NCI-H2107 treated with DMSO at 0.1 percent for 48 hours (cell line): ENCODE results near the gene SYT8.

ENCODE experiments used
- DNase-seq: peaks from one replicate; lab custom pipeline; 2025; ENCODE audit not compliant: unreplicated experiment; lab: John Stamatoyannopoulos, UW

SYT8 gene

DNA sequence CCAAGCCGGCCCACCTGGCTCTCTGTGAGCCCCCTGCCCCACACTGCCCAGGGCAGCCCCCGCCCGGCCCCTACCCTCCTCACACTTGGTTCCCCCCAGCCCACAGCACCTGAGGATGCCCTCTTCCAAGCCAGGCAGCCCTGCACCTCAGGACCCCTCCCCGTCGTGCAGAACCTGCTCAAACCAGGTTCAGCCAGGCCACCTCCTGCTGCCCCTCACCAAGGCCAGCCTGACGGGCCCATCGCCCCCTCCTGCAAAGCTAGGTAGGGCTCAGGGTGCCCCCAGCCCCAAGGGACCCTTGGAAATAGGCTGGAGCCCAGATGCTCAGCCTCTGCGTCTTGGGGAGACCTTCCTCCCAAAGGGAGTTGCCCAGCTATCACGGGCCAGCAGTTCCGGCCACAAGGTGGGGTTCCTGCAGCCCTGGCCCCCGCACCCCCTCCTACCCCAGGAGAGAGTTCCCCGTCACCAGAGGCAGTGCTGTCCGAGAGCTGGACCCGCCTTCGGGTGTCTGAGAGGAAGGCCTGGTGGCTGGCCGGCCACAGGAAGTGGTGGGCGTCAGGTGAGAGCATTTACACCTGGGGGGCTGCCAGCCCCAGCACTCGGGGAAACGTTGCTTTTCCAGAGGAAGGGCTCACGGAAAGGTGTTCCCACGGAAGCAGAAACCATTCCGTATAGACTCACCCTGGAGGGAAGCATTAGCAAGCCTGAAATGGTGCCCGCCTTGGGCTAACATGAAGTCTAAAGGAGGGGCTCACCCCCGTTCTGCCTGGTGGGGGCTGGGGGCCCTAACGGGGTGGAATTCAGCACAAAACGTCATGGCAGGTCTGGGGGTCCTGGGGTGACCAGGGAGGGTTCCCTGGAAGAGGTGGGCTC, 3.2 kb upstream of the SYT8 start:
- DNase-seq, result no peak

DNA sequence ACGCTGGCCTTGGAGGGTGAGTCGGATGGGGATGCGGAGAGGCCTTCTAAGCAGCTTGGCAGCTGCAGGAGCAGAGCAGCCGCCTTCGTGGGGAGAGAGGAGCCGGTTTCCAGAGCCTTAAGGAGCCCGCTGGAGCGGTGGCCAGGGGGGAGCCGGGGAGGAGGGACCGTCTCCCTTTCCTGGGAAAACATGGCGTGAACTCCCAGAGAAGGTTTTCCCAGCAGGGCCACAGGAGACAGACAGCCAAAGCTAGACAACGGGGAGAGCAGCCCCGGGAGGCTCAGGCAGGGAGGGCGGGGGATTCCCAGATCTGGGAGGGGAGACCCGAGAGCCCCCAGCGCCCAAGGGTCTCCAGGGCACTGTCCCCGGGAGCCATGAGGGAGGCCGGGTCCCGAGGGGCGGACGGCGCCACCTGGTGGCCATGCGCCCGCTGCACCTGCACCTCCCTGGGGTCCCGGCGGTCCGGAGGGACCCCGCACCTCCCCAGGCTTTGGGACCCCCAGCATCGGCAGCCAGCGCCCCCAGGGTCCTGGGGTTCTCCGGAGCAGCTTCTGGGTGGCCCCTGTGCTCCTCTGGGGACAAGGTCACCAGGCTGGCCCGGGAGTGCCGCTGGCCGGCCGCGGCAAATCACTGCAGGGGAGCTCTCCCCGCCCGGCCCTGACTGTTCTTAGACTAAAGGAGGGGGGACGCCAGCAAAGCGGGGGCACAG, 2.4 kb upstream of the SYT8 start:
- DNase-seq, result no peak

DNA sequence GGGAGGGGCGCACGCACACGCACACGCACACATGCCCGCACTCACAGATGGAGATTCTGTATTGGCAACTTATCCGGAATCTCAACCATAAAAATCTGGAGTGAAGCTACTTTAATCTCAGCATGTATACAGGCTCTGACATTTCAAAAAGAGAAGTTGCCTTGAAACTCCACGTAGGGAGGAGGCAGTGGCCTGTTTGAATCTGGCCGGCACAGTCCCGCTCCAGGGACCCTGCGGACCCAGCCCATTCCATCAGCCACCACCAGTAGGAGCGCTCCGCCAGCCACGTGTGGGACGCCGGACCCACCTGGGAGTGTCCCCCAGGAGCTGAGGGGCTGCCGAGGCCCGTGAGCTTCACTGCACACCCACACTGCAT, 1.9 kb upstream of the SYT8 start:
- no peak for DNase-seq

DNA sequence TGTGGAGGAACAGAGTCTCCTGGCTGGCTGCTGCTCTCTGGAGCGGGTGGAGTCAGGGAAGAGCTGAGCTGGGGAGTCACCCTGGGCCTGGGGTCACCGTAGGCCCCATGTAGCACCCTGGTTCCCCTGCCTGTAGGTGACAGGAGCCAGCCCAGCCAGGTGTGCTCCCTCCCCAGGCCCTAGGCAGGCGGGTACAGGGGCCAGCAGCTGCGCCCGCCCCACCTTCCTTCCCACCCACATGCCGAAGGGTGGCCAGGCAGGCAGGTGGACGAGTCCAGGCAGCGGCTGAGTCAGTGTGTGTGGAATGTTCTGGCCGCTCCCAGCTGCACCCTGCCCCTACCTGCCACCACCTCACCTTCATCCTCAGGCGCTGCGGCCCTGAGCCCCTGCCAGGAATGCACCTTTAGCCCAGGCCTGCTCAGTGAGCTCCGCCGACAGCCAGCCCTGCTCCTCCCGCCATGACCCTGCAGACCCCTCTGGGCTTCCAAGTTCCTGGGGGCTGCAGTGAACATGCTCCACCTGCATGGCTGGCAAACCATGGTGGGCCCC, 654 bp upstream of the SYT8 start:
- no peak for DNase-seq

DNA sequence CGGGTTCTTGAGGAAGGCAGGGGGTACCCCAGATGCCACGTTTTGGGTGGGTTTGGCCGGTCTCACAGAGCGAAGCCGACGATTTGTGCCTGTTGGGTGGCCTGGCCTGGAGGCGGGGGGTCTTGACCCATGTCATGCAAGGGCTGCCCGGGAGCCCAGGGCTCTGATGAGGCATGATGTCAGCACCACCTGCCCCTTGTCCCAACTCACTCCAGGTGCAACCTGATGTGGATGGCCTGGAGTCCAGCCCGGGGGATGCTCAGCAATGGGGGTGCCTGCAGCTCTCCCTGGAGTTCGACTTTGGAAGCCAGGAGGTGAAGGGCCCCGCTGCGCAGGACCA, 851 bp downstream of the SYT8 start:
- DNase-seq, result no peak

DNA sequence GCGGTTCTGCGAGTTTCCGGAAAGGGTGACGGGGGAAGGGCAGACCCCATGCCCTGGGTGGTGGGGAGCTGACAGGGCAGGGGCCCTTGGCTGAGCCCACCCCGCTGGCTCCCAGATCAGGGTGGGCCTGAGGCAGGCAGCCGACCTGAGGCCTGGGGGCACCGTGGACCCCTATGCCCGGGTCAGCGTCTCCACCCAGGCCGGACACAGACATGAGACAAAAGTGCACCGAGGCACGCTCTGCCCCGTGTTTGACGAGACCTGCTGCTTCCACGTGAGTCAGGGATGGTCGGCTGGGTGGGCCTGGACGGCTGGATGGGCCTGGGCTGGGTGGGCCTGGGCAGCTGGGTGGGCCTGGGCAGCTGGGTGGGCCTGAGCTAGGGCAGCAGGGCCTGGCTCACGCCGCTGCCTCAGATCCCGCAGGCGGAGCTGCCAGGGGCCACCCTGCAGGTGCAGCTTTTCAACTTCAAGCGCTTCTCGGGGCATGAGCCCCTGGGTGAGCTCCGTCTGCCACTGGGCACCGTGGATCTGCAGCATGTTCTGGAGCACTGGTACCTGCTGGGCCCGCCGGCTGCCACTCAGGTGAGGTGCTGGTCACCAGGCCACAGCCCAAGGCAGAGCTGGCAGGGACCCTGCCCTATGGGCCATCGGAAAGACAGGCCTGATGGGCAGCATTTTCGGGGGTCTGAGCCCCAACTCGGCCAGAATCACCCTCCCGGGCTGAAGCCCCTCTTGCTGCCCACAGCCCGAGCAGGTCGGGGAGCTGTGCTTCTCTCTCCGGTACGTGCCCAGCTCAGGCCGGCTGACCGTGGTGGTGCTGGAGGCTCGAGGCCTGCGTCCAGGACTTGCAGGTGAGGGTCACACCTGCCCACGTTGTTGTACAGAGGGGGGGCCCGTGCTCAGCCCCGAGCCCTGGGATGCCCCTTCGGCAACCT, 1.5 kb downstream of the SYT8 start:
- no peak for DNase-seq

DNA sequence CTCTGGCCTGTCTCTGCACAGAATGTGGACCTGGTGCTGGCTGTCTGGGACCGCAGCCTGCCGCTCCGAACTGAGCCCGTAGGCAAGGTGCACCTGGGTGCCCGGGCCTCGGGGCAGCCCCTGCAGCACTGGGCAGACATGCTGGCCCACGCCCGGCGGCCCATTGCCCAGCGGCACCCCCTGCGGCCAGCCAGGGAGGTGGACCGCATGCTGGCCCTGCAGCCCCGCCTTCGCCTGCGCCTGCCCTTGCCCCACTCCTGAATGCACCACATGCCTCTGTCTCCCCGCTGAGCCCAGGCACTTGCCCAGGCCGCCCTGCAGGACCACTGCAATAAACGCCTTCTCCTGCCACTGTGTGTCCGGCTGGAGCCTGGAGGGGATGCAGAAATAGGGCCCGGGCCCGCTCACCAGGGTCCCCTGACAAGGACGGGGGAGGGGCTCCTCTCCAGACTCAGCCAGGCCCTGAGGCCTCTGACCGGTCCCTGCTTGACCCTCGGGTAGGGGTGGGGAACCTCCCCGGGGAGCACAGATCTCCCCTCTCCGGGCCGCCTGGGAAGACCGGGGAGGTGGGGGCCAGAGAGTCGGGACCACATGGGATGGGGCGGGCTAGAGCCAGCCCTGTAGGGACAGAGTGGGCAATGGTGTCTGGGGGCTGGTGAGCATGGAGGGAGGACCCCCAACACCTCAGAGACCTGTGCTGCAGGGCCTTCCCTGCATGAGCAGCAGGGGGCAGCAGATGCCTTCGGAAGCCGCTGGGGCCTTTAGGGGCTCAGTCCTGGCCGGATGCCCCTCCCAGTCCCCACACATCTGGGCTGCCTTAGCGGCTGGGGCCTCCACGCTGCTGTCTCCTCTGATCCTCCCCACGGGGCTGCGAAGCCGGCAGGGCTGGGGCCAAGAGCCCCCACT, 2.6 kb downstream of the SYT8 start:
- DNase-seq, result no peak

DNA sequence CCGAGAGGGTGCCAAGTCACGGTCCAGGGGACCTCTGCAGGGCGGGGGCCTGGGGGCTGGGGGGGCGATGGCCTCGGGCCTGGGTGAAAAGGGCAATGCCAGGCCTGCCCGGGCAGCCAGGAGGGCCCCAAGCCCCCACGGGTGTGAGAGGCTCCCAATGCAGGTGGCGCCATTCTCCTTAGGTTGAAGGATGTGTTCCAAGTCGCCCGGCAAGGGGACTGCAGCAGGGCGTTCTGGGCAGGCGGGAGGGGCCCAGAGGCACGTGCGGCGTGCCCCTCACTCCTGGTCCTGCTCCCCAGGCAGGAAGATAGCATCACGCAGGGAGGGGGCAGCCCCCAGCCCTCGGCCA, 3.3 kb downstream of the SYT8 start:
- DNase-seq, result no peak

DNA sequence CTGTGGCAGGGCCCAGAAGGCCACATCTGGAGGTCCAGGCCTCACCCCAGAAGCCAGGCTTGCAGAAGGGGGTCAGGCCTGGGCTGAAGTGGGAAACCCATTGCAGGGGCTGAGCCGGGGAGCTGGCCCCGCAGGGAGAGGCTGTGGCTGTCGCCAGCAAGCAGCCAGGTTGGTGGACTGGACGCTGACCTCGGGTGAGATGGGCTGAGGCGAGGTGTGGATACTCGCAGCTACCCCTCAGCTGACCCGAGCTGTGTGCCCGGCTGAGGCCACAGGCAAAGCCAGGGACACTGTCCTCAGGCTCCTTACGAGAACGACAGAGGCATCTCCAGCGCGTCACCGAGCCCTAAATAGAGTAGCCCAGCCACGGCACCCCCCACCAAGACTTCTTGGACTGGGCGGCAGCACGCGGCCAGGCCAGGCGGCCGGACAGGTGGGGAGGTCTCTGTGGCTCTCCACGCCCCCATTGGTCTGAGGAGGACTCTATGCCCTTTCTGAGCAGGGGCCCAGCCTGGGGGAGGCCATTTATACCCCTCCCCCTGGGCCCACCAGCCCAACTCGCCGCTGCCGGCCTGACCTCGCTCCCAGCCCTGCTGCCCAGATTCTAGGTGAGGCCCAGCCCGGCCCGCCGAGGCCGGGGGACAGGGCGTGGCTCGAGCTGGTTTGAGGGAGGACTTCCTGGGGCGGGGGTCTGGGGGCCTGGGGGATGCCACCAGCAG, 3.8 kb downstream of the SYT8 start, which contains the start of gene TNNI2:
Gene TNNI2, plus strand, starts transcription at position 556 of the 719 bp plus-strand sequence. CDS start 716 bp downstream, outside the sequence.
- no peak for DNase-seq

DNA sequence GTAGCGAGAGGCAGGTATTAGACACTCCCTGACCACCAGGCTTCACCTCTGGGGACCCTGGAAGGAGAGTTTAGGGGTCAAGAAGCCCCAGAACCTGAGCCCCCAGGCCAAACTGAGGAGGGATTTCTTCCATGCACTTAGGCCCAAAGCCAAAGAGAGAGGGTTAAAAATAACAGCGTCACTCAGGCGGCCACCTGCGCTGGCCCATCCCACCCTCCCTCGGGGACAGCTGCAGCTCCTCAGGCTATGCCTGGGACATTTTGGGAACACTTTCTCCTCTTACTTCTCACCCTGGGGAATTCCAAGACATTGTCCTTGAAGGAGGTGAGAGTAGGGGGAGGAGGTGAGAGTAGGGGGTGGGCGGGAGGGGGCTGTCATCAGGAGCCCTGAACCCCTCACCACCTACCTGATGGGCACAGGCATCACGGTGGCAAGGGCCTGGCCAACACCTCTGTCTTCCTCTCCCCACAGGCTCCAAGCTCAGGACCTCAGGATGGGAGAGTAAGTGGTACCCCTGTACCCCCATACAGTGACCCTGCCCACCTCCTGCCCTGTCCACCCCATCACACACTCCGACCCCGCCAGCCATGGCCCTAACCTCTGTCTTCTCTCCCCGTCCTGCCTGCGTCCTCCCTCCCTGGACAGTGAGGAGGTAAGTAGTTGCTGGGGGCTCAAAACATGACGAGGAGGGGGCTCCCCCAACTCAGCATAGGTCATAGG, 4.6 kb downstream of the SYT8 start:
- no peak for DNase-seq

DNA sequence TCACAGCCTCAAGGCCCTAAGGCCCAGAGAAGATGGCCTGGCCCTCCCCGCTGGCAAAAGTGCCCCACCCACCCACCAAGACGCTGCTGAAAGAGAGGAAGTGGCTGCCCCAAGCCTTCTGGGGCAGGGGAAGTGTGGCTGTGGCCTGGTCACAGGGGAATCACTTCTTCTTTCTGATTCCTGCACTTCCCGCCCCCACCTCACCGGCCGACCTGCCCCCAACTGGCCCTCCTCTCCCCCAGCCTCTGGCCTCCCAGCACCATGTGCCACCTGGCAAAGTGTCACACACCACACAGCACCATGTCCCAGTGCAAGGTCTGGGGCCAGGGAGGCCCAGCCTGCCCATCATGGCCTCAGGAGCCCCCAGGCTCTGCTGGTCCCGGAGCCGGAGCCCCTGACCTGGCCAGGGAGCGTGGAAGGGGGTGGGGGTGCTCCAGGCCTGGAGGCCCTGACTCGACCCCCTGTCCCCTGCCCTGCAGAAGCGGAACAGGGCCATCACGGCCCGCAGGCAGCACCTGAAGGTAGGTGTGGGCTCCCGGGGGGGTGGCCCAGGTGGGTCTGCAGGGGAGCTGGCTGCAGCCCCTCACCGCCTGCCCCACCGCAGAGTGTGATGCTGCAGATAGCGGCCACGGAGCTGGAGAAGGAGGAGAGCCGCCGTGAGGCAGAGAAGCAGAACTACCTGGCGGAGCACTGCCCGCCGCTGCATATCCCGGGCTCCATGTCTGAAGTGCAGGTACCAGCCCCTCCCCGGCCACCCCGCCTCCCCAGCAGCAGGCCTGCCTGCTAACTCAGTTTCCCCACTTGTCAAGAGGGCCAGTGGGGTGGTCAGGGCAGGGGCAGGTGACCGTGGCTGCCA, 5.4 kb downstream of the SYT8 start:
- no peak for DNase-seq

DNA sequence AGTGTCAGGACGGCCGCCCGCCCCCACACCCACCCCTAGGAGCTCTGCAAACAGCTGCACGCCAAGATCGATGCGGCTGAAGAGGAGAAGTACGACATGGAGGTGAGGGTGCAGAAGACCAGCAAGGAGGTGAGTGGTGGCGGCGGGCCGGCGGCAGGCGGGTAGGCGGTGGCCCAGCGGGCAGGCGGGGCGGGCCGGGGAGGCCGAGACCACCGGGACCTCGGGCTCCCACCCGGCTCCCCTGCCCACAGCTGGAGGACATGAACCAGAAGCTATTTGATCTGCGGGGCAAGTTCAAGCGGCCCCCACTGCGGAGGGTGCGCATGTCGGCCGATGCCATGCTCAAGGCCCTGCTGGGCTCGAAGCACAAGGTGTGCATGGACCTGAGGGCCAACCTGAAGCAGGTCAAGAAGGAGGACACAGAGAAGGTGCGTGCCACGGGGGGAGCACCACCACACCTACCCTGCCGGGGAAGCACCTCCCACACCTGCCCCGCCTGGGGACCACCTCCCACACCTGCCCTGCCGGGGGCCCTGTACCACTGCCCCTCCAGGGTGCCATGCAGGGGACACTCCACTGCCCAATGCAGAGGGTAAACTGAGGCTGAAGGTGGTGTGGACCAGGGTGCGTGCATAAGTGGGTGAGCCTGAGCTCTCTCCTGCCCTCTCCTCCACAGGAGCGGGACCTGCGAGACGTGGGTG, 6.1 kb downstream of the SYT8 start:
- DNase-seq, result no peak

DNA sequence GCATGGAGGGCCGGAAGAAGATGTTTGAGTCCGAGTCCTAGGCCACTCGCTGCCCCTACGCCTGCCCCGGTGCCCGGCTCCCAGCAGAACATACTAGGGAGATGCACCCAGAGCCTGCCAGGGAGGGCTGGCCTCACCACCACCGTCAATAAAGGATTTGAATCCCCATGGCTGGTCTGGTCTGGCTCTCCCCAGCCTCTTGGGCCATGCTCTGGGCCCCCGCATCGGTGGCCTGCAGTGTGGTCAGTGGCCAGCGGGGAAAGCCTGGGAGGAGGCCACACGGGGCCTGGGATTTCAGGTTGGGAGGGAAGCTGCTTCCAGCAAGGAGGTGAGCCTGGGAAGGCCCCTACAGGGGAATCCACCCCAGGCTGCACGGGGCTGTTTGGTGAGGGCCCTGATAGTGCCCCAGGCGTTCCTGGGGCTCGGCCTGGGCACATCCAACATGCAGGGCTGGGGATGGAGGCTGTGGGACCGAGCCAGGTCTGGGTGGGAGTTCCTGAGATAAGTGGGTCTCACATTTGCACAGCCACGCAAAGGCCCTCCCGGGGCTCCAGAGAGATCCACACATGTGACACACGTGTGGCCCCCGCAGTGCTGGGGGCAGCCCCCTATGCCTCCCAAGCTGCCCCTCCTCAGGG, 6.8 kb downstream of the SYT8 start:
- DNase-seq, result no peak

DNA sequence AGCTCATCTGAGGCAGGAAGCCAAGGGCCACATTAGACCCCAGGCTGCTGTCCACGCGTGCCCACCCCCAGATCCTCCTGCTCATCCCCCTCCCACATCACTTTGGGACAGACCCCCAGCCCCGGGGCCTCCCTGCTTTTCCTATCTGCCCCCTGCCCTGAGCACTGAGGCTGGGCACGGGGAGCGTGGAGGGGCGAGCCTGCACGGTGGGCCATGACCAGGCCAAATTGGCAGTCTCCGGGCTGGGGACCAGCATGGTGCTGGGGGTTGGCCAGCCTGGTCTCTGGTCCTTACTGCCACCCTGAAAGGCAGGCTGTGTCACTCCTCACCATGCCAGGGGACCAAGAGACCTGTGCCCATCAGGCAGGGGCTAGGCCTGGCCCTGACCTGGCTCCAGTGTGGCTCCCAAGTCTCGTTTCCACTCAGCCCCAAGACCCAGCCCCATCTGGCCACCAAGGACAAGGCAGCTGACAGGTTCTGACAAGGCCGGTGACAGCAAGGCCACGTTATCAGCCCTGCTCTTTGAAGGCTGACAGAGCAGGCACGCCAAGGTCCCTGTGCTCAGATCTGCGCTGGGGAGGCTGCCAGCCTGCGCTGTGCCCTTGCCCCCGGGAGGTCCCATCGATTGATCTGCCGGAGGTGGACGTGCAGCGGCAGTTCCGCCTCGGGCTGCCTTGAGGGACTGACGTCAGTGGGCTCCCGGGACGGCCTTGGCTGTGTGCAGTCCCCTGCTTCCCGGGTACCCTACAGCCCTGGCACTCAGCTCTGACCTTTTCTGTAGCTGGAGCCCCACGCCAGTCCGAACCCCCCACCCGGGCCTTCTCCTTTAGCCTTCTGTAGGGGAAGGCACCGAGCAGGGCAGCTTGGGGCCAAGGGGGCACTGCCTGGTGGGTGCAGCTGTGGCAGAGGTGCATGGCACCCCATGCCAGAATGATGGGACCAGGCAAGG, 7.6 kb downstream of the SYT8 start:
- DNase-seq, result no peak

DNA sequence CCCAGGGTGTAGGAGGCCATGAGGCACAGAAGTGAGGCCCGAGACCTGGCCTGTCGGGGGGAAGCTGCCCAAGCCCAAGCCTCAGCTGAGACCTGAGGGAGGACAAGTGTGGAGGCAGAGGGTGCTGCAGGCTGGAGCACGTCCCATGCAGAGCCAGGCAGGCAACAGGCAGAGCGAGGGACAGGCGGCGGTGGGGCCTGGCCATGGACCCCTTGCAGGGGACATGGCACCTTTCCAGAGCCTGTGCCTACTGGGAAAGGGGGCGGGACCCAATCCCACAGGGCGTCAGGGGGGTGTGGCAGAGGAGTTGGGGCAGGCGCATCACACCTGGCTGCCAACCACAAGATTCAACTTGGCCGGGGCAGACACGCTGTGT, 8.3 kb downstream of the SYT8 start:
- no peak for DNase-seq

DNA sequence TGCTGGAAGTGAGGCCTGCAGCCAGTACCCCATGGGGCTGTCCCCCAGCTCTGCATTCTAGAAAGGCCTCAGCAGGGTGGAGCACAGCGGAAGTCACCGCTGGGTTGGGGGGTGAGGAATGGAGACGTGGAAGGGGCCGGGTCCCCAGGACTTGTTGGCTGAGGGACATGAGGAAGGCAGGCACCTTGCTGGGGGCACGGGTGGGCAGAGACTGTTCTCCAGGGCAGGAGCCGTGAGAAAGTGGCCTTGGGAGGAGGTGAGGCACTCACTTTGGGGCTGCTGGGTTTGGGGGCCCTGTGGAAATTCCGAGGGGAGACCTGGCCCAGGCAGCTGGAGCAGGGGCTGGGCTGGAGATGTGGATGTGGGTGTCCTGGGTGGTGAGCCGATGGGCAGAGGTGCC, 9.0 kb downstream of the SYT8 start:
- DNase-seq, result no peak
